Peyer's patch (tissue), 4 donors: ENCODE measurements around the gene ATP9B. TPM values are rescaled to one million over a fixed set of nuclear protein-coding genes. Genes with fewer than 3 reads are reported as not detected.
"Not testable (repeated sequence)": the region's sequence is repeated elsewhere in the genome, so short reads cannot be mapped to it uniquely, and the experiment has no call there.

ENCODE experiments used
- DNase-seq, 3 donors: peaks; one replicate each; pipeline ENCODE4 v3.0.0-alpha.2; 2017 to 2019
- H3K27ac ChIP-seq, 4 donors: fragments of 200-600 bp; sonication (generic); one replicate each; pipeline ENCODE4 v1.5.1; 2016 to 2019
- H3K27me3 ChIP-seq, 2 donors: fragments of 200-600 bp; sonication (generic); one replicate each; pipeline ENCODE4 v1.5.1; 2019
- H3K36me3 ChIP-seq, 3 donors: fragments of 200-600 bp; sonication (generic); one replicate each; pipeline ENCODE4 v1.5.1; 2016 to 2019
- H3K4me1 ChIP-seq, 4 donors: fragments of 200-600 bp; sonication (generic); one replicate each; pipeline ENCODE4 v1.5.1; 2016 to 2019
- H3K4me3 ChIP-seq, 4 donors: fragments of 200-600 bp; sonication (generic); 1 replicate in 3 of 4; 2 replicates in 1 of 4; pipeline ENCODE4 v1.5.1; 2016 to 2019; ENCODE audit warnings: mild to moderate bottlenecking in 1 of 4
- H3K9me3 ChIP-seq, 4 donors: fragments of 200-600 bp; sonication (generic); one replicate each; pipeline ENCODE4 v1.5.1; 2016 to 2019; ENCODE audit warnings: mild to moderate bottlenecking in 1 of 4
- CTCF ChIP-seq, 6 experiments: fragments of 450-650 bp in 4 of 6; fragments of 200-600 bp in 2 of 6; sonication (generic) in 1 of 6; IDR thresholded peaks; one replicate each; pipeline ENCODE4 v1.5.1; 2017 to 2019; ENCODE audit warnings: antibody characterized with exemption in 6 of 6, mild to moderate bottlenecking in 3 of 6, moderate library complexity in 1 of 6
- POLR2A ChIP-seq, 2 donors: fragments of 450-650 bp; IDR thresholded peaks; one replicate each; pipeline ENCODE4 v1.5.1; 2017; ENCODE audit warnings: antibody characterized with exemption in 2 of 2, mild to moderate bottlenecking in 2 of 2, moderate library complexity in 2 of 2
- total RNA-seq, 4 donors: library from RNA; depleted of rRNA; stranded (reverse); fragments of >200 nt; gene quantifications; one replicate each; pipeline ENCODE4 v1.1.0, GENCODE V29; 2016

The ATP9B gene
- total RNA-seq, 4 donors from 2014 or later, result 37.5 to 107 (median 61.9) TPM

GRCh38 chr18:79322441-79322840 lies 253.2 kb downstream of the ATP9B start:
- no peaks in the 10 kb centered on the region for H3K4me1 ChIP-seq
- TF ChIP-seq CTCF (IDR thresholded peaks at IDR 0.05) (no peak), POLR2A (IDR thresholded peaks at IDR 0.05) (no peak)
- DNase-seq, result no peak
- H3K27ac ChIP-seq, result no peak overlapping the region
- no peaks in the 10 kb centered on the region for H3K36me3 ChIP-seq
- no peaks in the 10 kb centered on the region for H3K27me3 ChIP-seq
- H3K4me3 ChIP-seq, result no peak overlapping the region
- no peaks in the 10 kb centered on the region for H3K9me3 ChIP-seq

GRCh38 chr18:79323471-79323870 lies 254.3 kb downstream of the ATP9B start:
- H3K27me3 ChIP-seq, result no peaks in the 10 kb centered on the region
- no peaks in the 10 kb centered on the region for H3K36me3 ChIP-seq
- DNase-seq, result no peak
- no peak for TF ChIP-seq POLR2A (IDR thresholded peaks at IDR 0.05)
- no peak for TF ChIP-seq CTCF (IDR thresholded peaks at IDR 0.05)
- H3K4me1 ChIP-seq, result no peaks in the 10 kb centered on the region
- no peak overlapping the region for H3K27ac ChIP-seq
- no peaks in the 10 kb centered on the region for H3K9me3 ChIP-seq
- no peak overlapping the region for H3K4me3 ChIP-seq

GRCh38 chr18:79326413-79327198 lies 257.4 kb downstream of the ATP9B start:
- TF ChIP-seq POLR2A (IDR thresholded peaks at IDR 0.05) (no peak), CTCF (IDR thresholded peaks at IDR 0.05) (no peak)

GRCh38 chr18:79327199-79327721 lies 258.1 kb downstream of the ATP9B start:
- no peak for DNase-seq
- Histone ChIP-seq H3K27ac (no peak overlapping the region), H3K9me3 (no peaks in the 10 kb centered on the region), H3K4me3 (no peak overlapping the region), H3K4me1 (no peaks in the 10 kb centered on the region), H3K36me3 (peaks cover 0 to 25% (median 0%) of the 10 kb centered on the region in 3 donors), H3K27me3 (no peaks in the 10 kb centered on the region)
- TF ChIP-seq CTCF (IDR thresholded peaks at IDR 0.05), result no peak
- no peak for TF ChIP-seq POLR2A (IDR thresholded peaks at IDR 0.05)

More at GRCh38 chr18:79326413-79327198, 257.4 kb downstream of the ATP9B start:
- DNase-seq, result no peak
- Histone ChIP-seq H3K9me3 (no peaks in the 10 kb centered on the region), H3K36me3 (peaks cover 0 to 20% (median 0%) of the 10 kb centered on the region in 3 donors), H3K27me3 (no peaks in the 10 kb centered on the region), H3K27ac (no peak overlapping the region), H3K4me3 (no peak overlapping the region), H3K4me1 (no peaks in the 10 kb centered on the region)

GRCh38 chr18:79327915-79328314 lies 258.7 kb downstream of the ATP9B start:
- not testable (repeated sequence) for DNase-seq, H3K4me1 ChIP-seq, H3K9me3 ChIP-seq, H3K27ac ChIP-seq, H3K27me3 ChIP-seq, H3K4me3 ChIP-seq
- H3K36me3 ChIP-seq, result peaks cover 0 to 31% (median 0%) of the 10 kb centered on the region in 3 donors

GRCh38 chr18:79328887-79329286 lies 259.7 kb downstream of the ATP9B start:
- TF ChIP-seq POLR2A (IDR thresholded peaks at IDR 0.05) (no peak), CTCF (IDR thresholded peaks at IDR 0.05) (no peak)
- Histone ChIP-seq H3K9me3 (no peaks in the 10 kb centered on the region), H3K4me1 (no peaks in the 10 kb centered on the region), H3K27ac (no peak overlapping the region), H3K4me3 (no peak overlapping the region), H3K36me3 (peaks cover 0 to 35% (median 0%) of the 10 kb centered on the region in 3 donors), H3K27me3 (no peaks in the 10 kb centered on the region)
- DNase-seq, result no peak
